Mucosa of stomach (tissue), 1 donor: ENCODE measurements around the gene SPRN.

Experiments
- H3K27me3 ChIP-seq: one replicate; pipeline ENCODE4 v1.7.0; 2013; ENCODE audit warnings: mild to moderate bottlenecking, low read length; ENCODE audit not compliant: control insufficient read depth, insufficient read depth
- H3K36me3 ChIP-seq: one replicate; pipeline ENCODE4 v1.7.0; 2013; ENCODE audit warnings: low read length; ENCODE audit not compliant: control insufficient read depth, insufficient read depth
- H3K4me1 ChIP-seq: one replicate; pipeline ENCODE4 v1.7.0; 2013; ENCODE audit warnings: mild to moderate bottlenecking, low read length; ENCODE audit not compliant: control insufficient read depth, insufficient read depth
- H3K4me3 ChIP-seq: one replicate; pipeline ENCODE4 v1.7.0; 2013; ENCODE audit warnings: low read length
- H3K9ac ChIP-seq: one replicate; pipeline ENCODE4 v1.7.0; 2013; ENCODE audit warnings: mild to moderate bottlenecking, low read length, moderate library complexity
- H3K9me3 ChIP-seq: one replicate; pipeline ENCODE4 v1.7.0; 2013; ENCODE audit warnings: mild to moderate bottlenecking, low read length, moderate library complexity; ENCODE audit not compliant: control insufficient read depth
- donor health status: Pancreatic carcinoma.

The SPRN gene

DNA sequence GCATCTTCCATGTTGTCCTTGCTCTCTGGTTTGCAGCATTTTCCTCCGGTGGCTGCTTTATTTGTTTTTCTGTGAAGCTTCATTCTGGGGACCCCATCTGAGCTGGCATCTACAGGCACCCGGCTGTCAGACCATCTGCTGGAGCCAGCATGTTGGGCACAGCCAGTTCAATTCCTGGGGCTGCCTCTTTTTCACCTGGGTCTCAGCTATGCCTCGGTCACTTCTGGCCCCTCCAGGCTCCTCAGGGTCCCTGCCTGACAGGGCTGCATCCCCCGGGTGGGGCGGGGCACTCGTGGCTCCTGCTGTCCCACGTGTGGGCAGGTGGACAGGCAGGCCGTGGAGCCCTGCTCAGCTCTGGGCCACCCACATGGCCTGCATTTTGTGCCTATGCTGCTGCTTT lies 37.4 kb upstream of the SPRN start:
- Histone ChIP-seq H3K4me1 (no peaks in the 10 kb centered on the region), H3K4me3 (no peak overlapping the region), H3K9ac (no peak overlapping the region), H3K36me3 (no peaks in the 10 kb centered on the region), H3K9me3 (no peaks in the 10 kb centered on the region), H3K27me3 (no peaks in the 10 kb centered on the region)

DNA sequence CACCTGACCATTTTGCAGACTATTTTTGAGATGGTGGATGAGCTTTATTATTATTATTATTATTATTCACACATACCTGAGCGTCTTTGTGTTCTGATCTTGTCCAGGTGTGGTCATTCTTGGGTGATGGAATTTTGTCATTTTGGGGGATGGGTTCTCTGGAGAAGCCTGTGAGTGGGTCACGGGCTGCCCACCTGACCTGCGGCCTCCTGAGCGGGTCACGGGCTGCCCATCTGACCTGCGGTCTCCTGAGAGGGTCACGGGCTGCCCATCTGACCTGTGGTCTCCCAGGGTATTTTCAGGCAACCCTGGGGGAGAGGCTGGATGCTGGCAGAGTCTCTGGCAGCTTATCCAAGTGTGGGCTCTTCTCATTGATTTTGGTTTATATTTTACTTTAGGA lies 36.6 kb upstream of the SPRN start:
- H3K36me3 ChIP-seq: no peaks in the 10 kb centered on the region
- H3K9ac ChIP-seq: no peak overlapping the region
- no peak overlapping the region for H3K4me3 ChIP-seq
- no peaks in the 10 kb centered on the region for H3K27me3 ChIP-seq
- H3K4me1 ChIP-seq: no peaks in the 10 kb centered on the region
- no peaks in the 10 kb centered on the region for H3K9me3 ChIP-seq

- H3K36me3 ChIP-seq: no peaks in the 10 kb centered on the region
- H3K4me3 ChIP-seq: no peak overlapping the region
- H3K9ac ChIP-seq: no peak overlapping the region
- no peaks in the 10 kb centered on the region for H3K9me3 ChIP-seq
- no peaks in the 10 kb centered on the region for H3K27me3 ChIP-seq
- no peaks in the 10 kb centered on the region for H3K4me1 ChIP-seq
Measured at GRCh38 chr10:133460208-133460769, 35.9 kb upstream of the SPRN start.

DNA sequence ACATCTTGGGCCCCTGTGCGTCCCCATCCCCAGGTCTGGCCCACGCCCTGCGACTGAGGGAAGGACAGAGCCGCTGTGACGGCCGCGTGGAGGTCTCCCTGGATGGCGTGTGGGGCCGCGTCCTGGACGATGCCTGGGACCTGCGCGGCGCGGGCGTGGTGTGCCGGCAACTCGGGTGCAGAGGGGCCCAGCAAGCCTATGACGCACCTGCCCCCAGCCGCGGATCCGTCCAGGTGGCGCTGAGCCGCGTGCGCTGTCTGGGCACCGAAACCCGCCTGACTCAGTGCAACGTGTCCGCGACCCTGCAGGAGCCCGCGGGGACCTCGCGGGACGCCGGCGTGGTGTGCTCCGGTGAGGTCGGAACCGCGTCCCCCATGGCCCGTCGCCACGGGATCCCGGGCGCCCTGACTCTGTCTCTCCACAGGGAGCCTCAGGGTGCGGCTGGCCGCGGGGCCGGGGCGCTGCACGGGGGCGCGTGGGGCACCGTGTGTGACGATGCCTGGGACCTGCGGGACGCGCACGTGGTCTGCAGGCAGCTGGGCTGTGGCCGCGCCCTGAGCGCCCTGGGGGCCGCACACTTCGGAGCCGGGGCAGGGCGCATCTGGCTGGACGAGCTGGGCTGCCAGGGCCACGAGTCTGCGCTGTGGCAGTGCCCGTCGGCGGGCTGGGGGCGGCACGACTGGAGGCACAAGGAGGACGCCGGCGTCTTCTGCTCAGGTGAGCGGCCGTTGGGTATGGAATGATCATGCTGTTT lies 35.2 kb upstream of the SPRN start:
- Histone ChIP-seq H3K36me3 (no peaks in the 10 kb centered on the region), H3K9ac (no peak overlapping the region), H3K9me3 (no peaks in the 10 kb centered on the region), H3K4me1 (no peaks in the 10 kb centered on the region), H3K4me3 (no peak overlapping the region), H3K27me3 (no peaks in the 10 kb centered on the region)

GRCh38 chr10:133458710-133459453 lies 34.5 kb upstream of the SPRN start:
- H3K9me3 ChIP-seq: no peaks in the 10 kb centered on the region
- no peaks in the 10 kb centered on the region for H3K4me1 ChIP-seq
- H3K4me3 ChIP-seq: no peak overlapping the region
- H3K9ac ChIP-seq: no peak overlapping the region
- H3K27me3 ChIP-seq: no peaks in the 10 kb centered on the region
- H3K36me3 ChIP-seq: no peaks in the 10 kb centered on the region

DNA sequence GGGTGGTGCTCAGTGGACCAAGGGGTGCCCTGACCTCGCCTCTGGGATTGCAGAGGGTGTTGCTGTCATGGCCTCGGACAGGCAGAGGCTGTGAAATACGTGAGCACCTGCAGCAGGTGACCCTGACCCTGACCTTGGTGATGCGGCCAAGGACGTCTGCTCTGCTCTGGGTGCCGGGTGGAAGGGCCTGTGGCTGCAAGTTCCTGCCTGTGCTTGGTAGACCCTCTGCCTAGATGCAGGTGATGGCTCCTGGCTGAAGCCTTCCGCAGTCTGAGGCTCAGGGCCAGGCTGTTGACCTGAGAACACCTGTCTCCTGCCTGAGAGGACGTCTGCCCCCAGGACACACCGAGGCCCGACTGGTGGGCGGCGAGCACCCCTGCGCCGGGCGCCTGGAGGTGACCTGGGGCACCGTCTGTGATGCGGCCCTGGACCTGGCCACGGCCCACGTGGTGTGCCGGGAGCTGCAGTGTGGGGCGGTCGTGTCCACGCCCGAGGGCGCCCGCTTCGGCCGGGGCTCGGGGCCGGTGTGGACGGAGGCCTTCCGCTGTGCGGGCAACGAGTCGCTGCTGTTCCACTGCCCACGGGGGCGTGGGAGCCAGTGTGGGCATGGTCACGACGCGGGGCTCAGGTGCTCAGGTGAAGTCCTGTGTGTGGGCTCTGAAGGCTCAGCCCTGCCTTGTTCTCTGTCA lies 33.7 kb upstream of the SPRN start:
- H3K9ac ChIP-seq: no peak overlapping the region
- H3K27me3 ChIP-seq: no peaks in the 10 kb centered on the region
- H3K4me1 ChIP-seq: no peaks in the 10 kb centered on the region
- no peak overlapping the region for H3K4me3 ChIP-seq
- no peaks in the 10 kb centered on the region for H3K36me3 ChIP-seq
- H3K9me3 ChIP-seq: no peaks in the 10 kb centered on the region

GRCh38 chr10:133457100-133457841 lies 32.8 kb upstream of the SPRN start:
- H3K27me3 ChIP-seq: no peaks in the 10 kb centered on the region
- H3K9ac ChIP-seq: no peak overlapping the region
- no peaks in the 10 kb centered on the region for H3K4me1 ChIP-seq
- H3K36me3 ChIP-seq: no peaks in the 10 kb centered on the region
- H3K4me3 ChIP-seq: no peak overlapping the region
- H3K9me3 ChIP-seq: no peaks in the 10 kb centered on the region

DNA sequence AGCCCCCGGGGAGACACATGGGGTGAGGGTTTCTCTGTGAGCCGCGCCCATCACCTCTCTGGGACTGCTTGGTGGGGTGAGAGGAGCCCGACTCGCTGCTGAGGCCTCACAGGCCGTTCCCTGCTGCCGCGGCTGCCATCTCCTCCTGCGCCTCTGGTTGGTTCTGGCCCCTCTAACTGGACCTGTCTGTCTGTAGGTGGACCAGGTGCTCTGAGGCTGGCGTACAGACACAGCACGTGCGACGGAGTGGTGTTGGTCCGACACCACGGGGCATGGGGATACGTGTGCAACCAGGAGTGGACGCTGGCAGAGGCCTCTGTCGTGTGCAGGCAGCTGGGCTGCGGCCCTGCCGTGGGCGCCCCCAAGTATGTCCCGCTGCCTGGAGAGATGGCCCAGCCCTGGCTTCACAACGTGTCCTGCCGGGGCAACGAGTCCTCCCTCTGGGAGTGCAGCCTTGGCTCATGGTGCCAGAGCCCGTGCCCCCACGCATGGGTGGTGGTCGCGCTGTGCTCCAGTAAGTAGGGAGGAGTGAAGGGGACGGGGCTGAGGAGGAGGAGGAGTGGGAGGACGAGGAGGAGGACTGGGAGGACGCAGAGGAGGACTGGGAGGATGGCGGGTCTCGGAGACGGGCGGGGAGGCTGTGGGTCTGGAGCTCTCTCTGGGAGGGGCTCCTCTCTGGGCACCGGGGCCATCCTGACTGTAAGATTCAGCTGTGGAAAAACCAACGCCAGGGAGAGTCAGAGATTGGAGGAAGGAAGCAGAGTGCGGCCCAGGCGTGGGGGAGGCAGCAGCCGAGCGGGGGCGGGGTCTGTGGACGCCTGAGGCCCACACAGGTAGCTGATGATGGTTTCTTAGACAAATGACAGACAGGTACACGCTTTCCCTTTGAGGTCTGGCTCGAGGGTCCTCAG lies 31.9 kb upstream of the SPRN start:
- Histone ChIP-seq H3K9me3 (no peaks in the 10 kb centered on the region), H3K27me3 (no peaks in the 10 kb centered on the region), H3K4me1 (no peaks in the 10 kb centered on the region), H3K4me3 (no peak overlapping the region), H3K9ac (no peak overlapping the region), H3K36me3 (no peaks in the 10 kb centered on the region)

DNA sequence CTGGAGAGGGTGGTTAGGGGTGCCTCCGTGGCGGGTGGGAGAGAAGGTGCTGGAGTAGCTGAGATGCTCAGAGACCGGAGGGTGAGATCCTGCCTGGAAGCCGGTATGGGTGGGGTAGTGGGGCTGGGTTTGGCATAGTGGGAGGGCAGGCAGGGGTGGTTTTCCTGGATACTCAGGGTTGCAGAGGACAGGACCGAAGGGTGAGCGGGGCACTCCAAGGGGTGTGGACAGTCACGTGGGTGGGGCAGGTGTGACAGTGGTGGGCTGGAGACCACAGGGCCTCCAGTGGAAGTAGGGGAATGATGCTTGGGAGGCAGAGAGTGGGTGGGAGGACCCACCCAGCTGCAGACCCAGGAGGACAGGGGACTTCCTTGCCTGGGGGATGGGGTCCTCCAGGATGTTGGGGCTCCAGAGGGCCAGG lies 31.2 kb upstream of the SPRN start:
- Histone ChIP-seq H3K9ac (no peak overlapping the region), H3K9me3 (no peaks in the 10 kb centered on the region), H3K27me3 (no peaks in the 10 kb centered on the region), H3K4me1 (no peaks in the 10 kb centered on the region), H3K4me3 (no peak overlapping the region), H3K36me3 (no peaks in the 10 kb centered on the region)

GRCh38 chr10:133455196-133455595 lies 30.8 kb upstream of the SPRN start:
- Histone ChIP-seq H3K27me3 (no peaks in the 10 kb centered on the region), H3K4me3 (no peak overlapping the region), H3K4me1 (no peaks in the 10 kb centered on the region), H3K36me3 (no peaks in the 10 kb centered on the region), H3K9me3 (no peaks in the 10 kb centered on the region), H3K9ac (no peak overlapping the region)
